Measurements from ENCODE around the gene ARHGEF38. TPM values are rescaled to one million over a fixed set of nuclear protein-coding genes. Genes with fewer than 3 reads are reported as not detected.

ARHGEF38 gene
- total and polyA plus RNA-seq, 2 donors, result 0.24 to 0.30 TPM

DNA sequence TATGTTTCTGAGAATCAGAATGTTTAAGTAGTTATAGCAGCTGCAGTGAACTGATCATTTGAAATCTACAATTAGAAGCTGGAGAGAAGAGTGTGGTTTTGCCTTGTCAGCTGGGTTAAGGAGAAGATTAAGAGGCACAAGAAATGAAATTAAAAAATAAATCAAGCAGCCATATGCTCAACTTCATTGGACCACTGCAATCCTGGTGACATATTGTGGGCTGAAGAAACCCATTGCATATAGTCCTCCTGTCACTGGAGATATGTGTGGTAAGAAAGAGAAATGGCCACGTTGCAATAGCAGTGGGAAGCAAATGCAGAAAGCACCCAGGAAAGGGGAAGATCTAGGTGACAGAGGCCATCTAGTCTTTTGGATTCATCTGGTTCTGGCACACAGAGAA, 93.0 kb downstream of the ARHGEF38 start:
- 64% methylated on average over 1 of the region's 1 CpG for WGBS
- Histone ChIP-seq H3K27me3 (ENCODE audit: control insufficient read depth in 2 of 2, insufficient read depth in 1 of 2, low read length in 1 of 2) (no peaks in the 10 kb centered on the region), H3K27ac (ENCODE audit: low read depth in 1 of 2, low read length in 1 of 2) (no peak overlapping the region), H3K9me3 (ENCODE audit: control insufficient read depth in 2 of 2, insufficient read depth in 1 of 2, low read length in 1 of 2) (no peaks in the 10 kb centered on the region), H3K36me3 (ENCODE audit: control insufficient read depth in 2 of 2, insufficient read depth in 2 of 2, low read length in 1 of 2) (no peaks in the 10 kb centered on the region), H3K4me1 (ENCODE audit: control insufficient read depth in 2 of 2, insufficient read depth in 2 of 2, low read length in 2 of 2) (no peaks in the 10 kb centered on the region), H3K4me3 (ENCODE audit: low read length in 2 of 2) (no peak overlapping the region)
- DNase-seq (ENCODE audit: low read depth in 6 of 9, low spot score in 9 of 9), result no peak

DNA sequence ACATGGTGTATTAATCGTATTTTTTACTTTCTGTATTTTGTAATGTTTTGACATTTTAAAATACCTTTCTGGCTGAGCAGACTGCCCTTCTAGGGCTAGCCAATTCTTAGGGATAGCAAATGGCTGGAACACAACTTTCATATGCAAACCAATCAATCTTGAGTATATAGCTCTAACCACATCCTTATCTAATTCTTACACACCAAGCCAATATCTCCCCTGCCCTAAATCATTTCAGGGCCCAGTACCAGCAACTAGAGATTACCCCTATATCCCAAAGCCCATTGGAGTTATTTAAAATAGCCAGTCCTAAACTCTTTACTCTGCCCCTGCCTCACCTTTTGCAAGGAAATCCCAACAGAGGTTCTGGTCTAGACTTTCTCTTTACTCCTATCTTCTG, 97.8 kb downstream of the ARHGEF38 start:
- H3K27me3 ChIP-seq (ENCODE audit: control insufficient read depth in 2 of 2, insufficient read depth in 1 of 2, low read length in 1 of 2), result no peaks in the 10 kb centered on the region
- H3K36me3 ChIP-seq (ENCODE audit: control insufficient read depth in 2 of 2, insufficient read depth in 2 of 2, low read length in 1 of 2), result no peaks in the 10 kb centered on the region
- 71% methylated on average over 1 of the region's 1 CpG for WGBS
- H3K4me1 ChIP-seq (ENCODE audit: control insufficient read depth in 2 of 2, insufficient read depth in 2 of 2, low read length in 2 of 2), result no peaks in the 10 kb centered on the region
- H3K4me3 ChIP-seq (ENCODE audit: low read length in 2 of 2), result no peak overlapping the region
- DNase-seq (ENCODE audit: low read depth in 6 of 9, low spot score in 9 of 9), result no peak
- H3K9me3 ChIP-seq (ENCODE audit: control insufficient read depth in 2 of 2, insufficient read depth in 1 of 2, low read length in 1 of 2), result no peaks in the 10 kb centered on the region
- H3K27ac ChIP-seq (ENCODE audit: low read depth in 1 of 2, low read length in 1 of 2), result no peak overlapping the region

DNA sequence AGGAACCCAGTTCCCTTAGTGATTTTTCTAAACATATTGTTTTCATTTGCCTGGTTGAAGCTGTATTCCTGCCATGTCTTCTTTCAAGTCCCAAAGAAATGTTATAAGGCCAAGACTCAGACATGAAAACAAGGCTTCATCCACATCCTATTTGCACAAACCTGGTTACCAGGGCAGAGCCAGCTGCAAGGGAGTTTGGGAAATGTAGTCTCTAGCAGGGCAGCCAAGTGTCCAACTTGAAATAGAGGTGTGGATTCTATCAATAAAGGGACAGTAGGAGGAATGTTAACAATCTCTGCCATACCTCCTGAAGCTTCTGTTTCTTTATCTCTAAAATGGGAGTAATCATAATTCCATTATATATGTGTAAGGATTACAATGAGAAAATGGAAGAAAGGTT, 99.5 kb downstream of the ARHGEF38 start:
- Histone ChIP-seq H3K27ac (ENCODE audit: low read depth in 1 of 2, low read length in 1 of 2) (no peak overlapping the region), H3K4me3 (ENCODE audit: low read length in 2 of 2) (no peak overlapping the region), H3K9me3 (ENCODE audit: control insufficient read depth in 2 of 2, insufficient read depth in 1 of 2, low read length in 1 of 2) (no peaks in the 10 kb centered on the region), H3K36me3 (ENCODE audit: control insufficient read depth in 2 of 2, insufficient read depth in 2 of 2, low read length in 1 of 2) (no peaks in the 10 kb centered on the region), H3K4me1 (ENCODE audit: control insufficient read depth in 2 of 2, insufficient read depth in 2 of 2, low read length in 2 of 2) (no peaks in the 10 kb centered on the region), H3K27me3 (ENCODE audit: control insufficient read depth in 2 of 2, insufficient read depth in 1 of 2, low read length in 1 of 2) (no peaks in the 10 kb centered on the region)
- DNase-seq (ENCODE audit: low read depth in 6 of 9, low spot score in 9 of 9), result no peak

DNA sequence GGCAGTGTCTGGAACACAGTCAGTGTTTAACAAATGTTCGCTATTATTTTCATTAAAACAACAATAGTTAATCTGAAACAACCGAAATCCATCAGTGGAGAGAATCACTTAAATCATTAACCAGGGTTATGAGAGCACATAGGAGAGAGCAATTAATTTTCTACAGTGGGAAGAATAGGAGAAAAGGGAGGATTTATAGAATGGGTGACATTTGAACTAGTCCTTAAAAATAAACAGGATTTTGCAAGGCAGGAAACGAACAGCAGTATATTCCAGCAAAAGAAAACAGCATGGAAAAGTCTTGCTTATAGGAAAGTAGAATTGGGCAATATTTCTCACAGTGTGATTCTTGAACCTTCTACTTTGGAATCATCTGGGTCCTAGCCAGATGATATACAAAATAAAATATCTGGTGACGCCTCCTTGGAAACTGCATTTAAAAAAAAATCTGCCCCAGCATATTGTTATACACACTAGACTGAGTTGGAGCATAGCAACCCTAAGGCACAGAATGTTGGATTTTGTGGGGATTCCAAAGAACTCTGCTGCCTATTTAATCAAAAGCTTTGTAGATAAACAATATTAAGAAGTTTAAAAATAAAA, 100.0 kb downstream of the ARHGEF38 start:
- WGBS, result 93% methylated on average over 4 of the region's 4 CpGs
- no peak overlapping the region for H3K4me3 ChIP-seq (ENCODE audit: low read length in 2 of 2)
- DNase-seq (ENCODE audit: low read depth in 6 of 9, low spot score in 9 of 9), result no peak
- no peaks in the 10 kb centered on the region for H3K27me3 ChIP-seq (ENCODE audit: control insufficient read depth in 2 of 2, insufficient read depth in 1 of 2, low read length in 1 of 2)
- no peak overlapping the region for H3K27ac ChIP-seq (ENCODE audit: low read depth in 1 of 2, low read length in 1 of 2)
- no peaks in the 10 kb centered on the region for H3K4me1 ChIP-seq (ENCODE audit: control insufficient read depth in 2 of 2, insufficient read depth in 2 of 2, low read length in 2 of 2)
- H3K9me3 ChIP-seq (ENCODE audit: control insufficient read depth in 2 of 2, insufficient read depth in 1 of 2, low read length in 1 of 2), result no peaks in the 10 kb centered on the region
- no peaks in the 10 kb centered on the region for H3K36me3 ChIP-seq (ENCODE audit: control insufficient read depth in 2 of 2, insufficient read depth in 2 of 2, low read length in 1 of 2)

DNA sequence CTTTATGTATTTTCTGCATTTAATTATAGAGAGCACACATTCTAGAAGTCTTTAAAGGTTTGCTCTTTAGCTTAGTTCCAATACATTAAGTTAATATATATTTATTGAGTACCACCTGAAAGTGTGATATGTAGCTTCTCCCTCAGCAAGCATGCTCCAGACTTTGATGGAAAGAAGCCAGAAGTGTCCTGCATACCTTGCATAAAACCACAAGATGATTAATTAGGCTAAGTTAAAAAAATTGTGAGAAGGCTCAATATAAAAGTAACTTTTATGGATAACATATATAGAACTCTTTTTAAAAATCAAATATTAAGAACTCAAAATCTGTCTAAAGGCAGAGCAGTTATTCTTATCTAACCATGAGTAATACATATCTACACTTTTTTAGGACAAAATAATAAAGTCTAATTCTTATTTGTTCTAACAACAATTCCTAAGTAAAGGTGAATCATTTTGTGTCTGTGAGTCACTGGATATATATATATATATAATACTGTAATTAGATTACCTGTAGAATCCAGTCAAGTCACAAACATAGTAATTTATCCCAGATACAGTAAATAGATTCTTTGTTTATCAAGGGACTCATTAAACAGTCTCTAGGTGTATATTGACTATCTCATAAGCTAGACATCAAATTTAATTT, 104.8 kb downstream of the ARHGEF38 start:
- Histone ChIP-seq H3K27ac (ENCODE audit: low read depth in 1 of 2, low read length in 1 of 2) (no peak overlapping the region), H3K27me3 (ENCODE audit: control insufficient read depth in 2 of 2, insufficient read depth in 1 of 2, low read length in 1 of 2) (no peaks in the 10 kb centered on the region), H3K4me1 (ENCODE audit: control insufficient read depth in 2 of 2, insufficient read depth in 2 of 2, low read length in 2 of 2) (no peaks in the 10 kb centered on the region), H3K4me3 (ENCODE audit: low read length in 2 of 2) (no peak overlapping the region), H3K9me3 (ENCODE audit: control insufficient read depth in 2 of 2, insufficient read depth in 1 of 2, low read length in 1 of 2) (no peaks in the 10 kb centered on the region), H3K36me3 (ENCODE audit: control insufficient read depth in 2 of 2, insufficient read depth in 2 of 2, low read length in 1 of 2) (no peaks in the 10 kb centered on the region)
- DNase-seq (ENCODE audit: low read depth in 6 of 9, low spot score in 9 of 9), result no peak

DNA sequence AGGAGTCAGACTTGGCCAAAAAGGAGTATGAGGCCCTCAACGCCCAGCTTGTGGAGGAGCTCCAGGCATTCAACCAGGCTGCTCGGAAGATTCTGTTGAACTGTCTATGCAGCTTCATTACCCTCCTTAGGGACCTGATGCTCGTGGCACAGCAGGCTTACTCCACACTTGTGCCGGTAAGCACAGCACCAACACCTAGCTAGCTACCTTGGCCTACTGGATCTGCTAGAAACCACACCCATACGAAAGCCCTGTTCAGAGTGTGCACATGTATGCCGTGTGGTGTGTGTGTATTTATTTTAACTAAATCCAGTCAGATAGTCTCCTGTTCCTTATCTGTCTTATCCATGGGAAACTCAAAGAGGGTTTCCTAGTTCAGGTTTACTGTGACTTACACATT, 106.8 kb downstream of the ARHGEF38 start:
- H3K4me3 ChIP-seq (ENCODE audit: low read length in 2 of 2), result no peak overlapping the region
- H3K9me3 ChIP-seq (ENCODE audit: control insufficient read depth in 2 of 2, insufficient read depth in 1 of 2, low read length in 1 of 2), result no peaks in the 10 kb centered on the region
- no peaks in the 10 kb centered on the region for H3K4me1 ChIP-seq (ENCODE audit: control insufficient read depth in 2 of 2, insufficient read depth in 2 of 2, low read length in 2 of 2)
- no peaks in the 10 kb centered on the region for H3K36me3 ChIP-seq (ENCODE audit: control insufficient read depth in 2 of 2, insufficient read depth in 2 of 2, low read length in 1 of 2)
- no peak for DNase-seq (ENCODE audit: low read depth in 6 of 9, low spot score in 9 of 9)
- WGBS, result 96% methylated on average over 6 of the region's 6 CpGs
- H3K27me3 ChIP-seq (ENCODE audit: control insufficient read depth in 2 of 2, insufficient read depth in 1 of 2, low read length in 1 of 2), result no peaks in the 10 kb centered on the region
- no peak overlapping the region for H3K27ac ChIP-seq (ENCODE audit: low read depth in 1 of 2, low read length in 1 of 2)

DNA sequence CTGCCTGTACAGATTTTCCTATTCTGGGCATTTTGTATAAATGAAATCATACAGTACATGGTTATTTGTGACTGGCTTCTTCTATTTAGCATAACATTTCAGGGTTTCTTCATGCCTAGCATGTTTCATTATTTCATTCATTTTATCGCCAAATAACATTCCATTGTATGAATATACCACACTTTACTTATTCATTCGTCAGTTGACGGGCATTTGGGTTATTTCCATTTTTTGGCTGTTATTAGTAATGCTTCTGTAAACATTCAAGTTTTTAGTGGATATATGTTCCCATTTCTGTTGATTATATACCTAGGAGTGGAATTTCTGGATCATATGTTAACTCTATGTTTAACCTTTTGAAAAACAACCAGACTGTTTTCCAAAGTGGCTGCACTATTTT, 108.6 kb downstream of the ARHGEF38 start:
- no peak for DNase-seq (ENCODE audit: low read depth in 6 of 9, low spot score in 9 of 9)
- WGBS, result 97% methylated on average over 3 of the region's 3 CpGs
- no peaks in the 10 kb centered on the region for H3K27me3 ChIP-seq (ENCODE audit: control insufficient read depth in 2 of 2, insufficient read depth in 1 of 2, low read length in 1 of 2)
- no peak overlapping the region for H3K4me3 ChIP-seq (ENCODE audit: low read length in 2 of 2)
- no peaks in the 10 kb centered on the region for H3K36me3 ChIP-seq (ENCODE audit: control insufficient read depth in 2 of 2, insufficient read depth in 2 of 2, low read length in 1 of 2)
- no peaks in the 10 kb centered on the region for H3K9me3 ChIP-seq (ENCODE audit: control insufficient read depth in 2 of 2, insufficient read depth in 1 of 2, low read length in 1 of 2)
- no peak overlapping the region for H3K27ac ChIP-seq (ENCODE audit: low read depth in 1 of 2, low read length in 1 of 2)
- no peaks in the 10 kb centered on the region for H3K4me1 ChIP-seq (ENCODE audit: control insufficient read depth in 2 of 2, insufficient read depth in 2 of 2, low read length in 2 of 2)

DNA sequence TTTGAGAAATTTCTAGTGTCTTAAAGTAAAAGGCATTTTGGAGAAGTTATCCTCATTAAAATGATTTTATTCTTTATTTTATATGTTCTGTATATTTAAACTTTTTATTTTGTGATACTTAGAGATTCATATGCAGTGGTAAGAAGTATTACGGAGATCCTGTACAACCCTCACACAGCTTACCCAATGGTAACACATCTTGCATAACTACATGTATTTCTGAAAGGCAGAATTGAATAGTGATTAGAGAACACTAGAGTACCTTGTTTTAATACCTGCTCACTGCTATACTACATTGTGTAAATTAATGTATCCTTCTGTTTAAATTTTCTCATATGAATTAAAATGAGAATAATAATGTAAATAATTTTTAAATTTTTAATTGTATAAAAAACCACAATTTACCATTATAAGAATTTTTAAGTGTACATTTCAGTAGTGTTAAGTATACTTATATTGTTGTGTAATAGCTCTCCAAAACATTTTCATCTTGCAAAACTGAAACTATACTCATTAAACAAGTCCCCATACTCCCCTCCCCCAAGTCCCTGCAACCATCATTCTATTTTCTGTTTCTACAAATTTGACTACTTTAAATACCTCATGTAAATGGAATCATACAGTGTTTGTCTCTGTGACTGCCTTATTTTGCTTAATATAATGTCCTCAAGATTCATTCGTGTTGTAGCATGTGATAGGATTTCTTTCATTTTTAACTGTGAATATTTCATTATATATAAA, 110.7 kb downstream of the ARHGEF38 start:
- Histone ChIP-seq H3K27ac (ENCODE audit: low read depth in 1 of 2, low read length in 1 of 2) (no peak overlapping the region), H3K4me3 (ENCODE audit: low read length in 2 of 2) (no peak overlapping the region), H3K9me3 (ENCODE audit: control insufficient read depth in 2 of 2, insufficient read depth in 1 of 2, low read length in 1 of 2) (no peaks in the 10 kb centered on the region), H3K4me1 (ENCODE audit: control insufficient read depth in 2 of 2, insufficient read depth in 2 of 2, low read length in 2 of 2) (no peaks in the 10 kb centered on the region), H3K27me3 (ENCODE audit: control insufficient read depth in 2 of 2, insufficient read depth in 1 of 2, low read length in 1 of 2) (no peaks in the 10 kb centered on the region), H3K36me3 (ENCODE audit: control insufficient read depth in 2 of 2, insufficient read depth in 2 of 2, low read length in 1 of 2) (no peaks in the 10 kb centered on the region)
- no peak for DNase-seq (ENCODE audit: low read depth in 6 of 9, low spot score in 9 of 9)
- 96% methylated on average over 2 of the region's 2 CpGs for WGBS

DNA sequence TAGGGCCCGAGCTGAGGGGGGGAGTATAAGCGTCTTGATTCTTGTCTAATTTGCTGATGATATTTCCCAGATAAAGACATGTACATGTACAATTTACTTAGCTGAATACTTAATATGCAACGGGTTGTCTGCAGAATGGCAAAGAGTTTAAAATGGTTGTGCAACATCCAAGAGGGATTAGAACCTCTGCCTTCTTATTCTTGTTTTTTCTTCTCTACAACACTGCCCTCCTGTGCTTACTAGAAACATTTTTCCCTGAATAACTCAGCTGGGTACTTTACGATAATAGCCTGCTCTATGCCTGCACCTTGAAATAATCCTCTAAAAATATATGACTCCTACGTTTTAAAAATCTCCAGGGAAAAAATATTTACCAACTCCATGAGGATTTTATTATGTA, 114.3 kb downstream of the ARHGEF38 start:
- no peaks in the 10 kb centered on the region for H3K27me3 ChIP-seq (ENCODE audit: control insufficient read depth in 2 of 2, insufficient read depth in 1 of 2, low read length in 1 of 2)
- DNase-seq (ENCODE audit: low read depth in 6 of 9, low spot score in 9 of 9), result peak in 1 of 9 donors; percentile 5

More for the DNA sequence above, 114.3 kb downstream of the ARHGEF38 start:
- WGBS, result 73% methylated on average over 5 of the region's 5 CpGs
- Histone ChIP-seq H3K27ac (ENCODE audit: low read depth in 1 of 2, low read length in 1 of 2) (no peak overlapping the region), H3K4me1 (ENCODE audit: control insufficient read depth in 2 of 2, insufficient read depth in 2 of 2, low read length in 2 of 2) (no peaks in the 10 kb centered on the region), H3K9me3 (ENCODE audit: control insufficient read depth in 2 of 2, insufficient read depth in 1 of 2, low read length in 1 of 2) (no peaks in the 10 kb centered on the region), H3K4me3 (ENCODE audit: low read length in 2 of 2) (no peak overlapping the region), H3K36me3 (ENCODE audit: control insufficient read depth in 2 of 2, insufficient read depth in 2 of 2, low read length in 1 of 2) (no peaks in the 10 kb centered on the region)

Data from thymus (tissue), 11 donors.